Erythroblast (primary cell): ENCODE measurements around the gene FAM20C.

Experiments used
- GATA1 ChIP-seq: IDR thresholded peaks from 2 replicates; pipeline ENCODE4 v1.6.1; 2011; ENCODE audit warnings: low read depth, mild to moderate bottlenecking, control low read depth, low read length, moderate library complexity
- POLR2A ChIP-seq: IDR thresholded peaks from 2 replicates; pipeline ENCODE4 v1.6.1; 2011; ENCODE audit warnings: mild to moderate bottlenecking, low read length

DNA sequence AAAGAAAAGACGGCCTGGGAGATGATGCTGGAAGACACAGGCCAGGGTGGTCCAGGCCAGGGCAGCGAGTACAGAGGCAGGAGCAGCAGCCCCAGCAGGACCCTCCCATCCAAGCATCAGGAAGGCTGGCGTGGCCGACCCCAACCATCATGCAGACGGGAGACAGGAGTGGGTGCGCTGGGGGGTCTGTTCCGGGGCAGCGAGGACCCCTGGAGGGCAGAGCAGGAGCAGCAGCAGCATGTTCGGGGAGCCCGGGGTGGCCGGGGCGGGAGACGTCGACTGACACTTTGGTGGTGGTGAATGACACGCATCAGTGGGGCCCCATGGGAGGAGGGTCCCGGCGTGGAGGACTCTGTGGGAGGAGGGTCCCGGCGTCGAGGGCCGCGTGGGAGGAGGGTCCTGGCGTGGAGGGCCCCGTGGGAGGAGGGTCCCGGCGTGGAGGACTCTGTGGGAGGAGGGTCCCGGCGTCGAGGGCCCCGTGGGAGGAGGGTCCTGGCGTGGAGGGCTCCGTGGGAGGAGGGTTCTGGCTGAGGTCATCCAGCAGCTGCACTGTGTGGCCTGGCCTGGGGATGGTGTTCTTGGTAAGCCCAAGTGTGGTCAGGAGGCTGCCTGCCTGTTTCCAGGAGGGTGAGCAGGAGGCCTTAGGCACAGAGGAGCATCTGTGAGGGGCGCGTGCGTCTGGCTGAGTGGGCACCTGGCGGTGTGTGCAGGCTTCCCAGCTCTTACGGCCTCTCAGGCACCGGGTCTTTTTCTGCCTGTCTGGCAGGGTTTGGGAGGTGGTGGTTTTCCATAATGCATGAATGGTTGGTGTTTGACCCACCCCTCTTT, 38.9 kb downstream of the FAM20C start:
- TF ChIP-seq POLR2A (no peak), GATA1 (no peak)
